ENCODE measurements around the gene VEZT.
"Not testable (repeated sequence)": the region's sequence is repeated elsewhere in the genome, so short reads cannot be mapped to it uniquely, and the experiment has no call there.

VEZT gene

GRCh38 chr12:95187865-95188415 lies 29.7 kb upstream of the VEZT start:
- no peak for DNase-seq (ENCODE audit: low read depth)
- TF ChIP-seq CTCF (IDR thresholded peaks at IDR 0.05; ENCODE audit: control insufficient read depth, extremely low read depth, insufficient read depth): no peak
- H3K4me3 ChIP-seq (ENCODE audit: low read depth, low read length): no peak overlapping the region

GRCh38 chr12:95191060-95191696 lies 26.4 kb upstream of the VEZT start:
- no peak for DNase-seq (ENCODE audit: low read depth)
- H3K4me3 ChIP-seq (ENCODE audit: low read depth, low read length): no peak overlapping the region
- TF ChIP-seq CTCF (IDR thresholded peaks at IDR 0.05; ENCODE audit: control insufficient read depth, extremely low read depth, insufficient read depth): no peak

- no peak for DNase-seq (ENCODE audit: low read depth)
- TF ChIP-seq CTCF (IDR thresholded peaks at IDR 0.05; ENCODE audit: control insufficient read depth, extremely low read depth, insufficient read depth): no peak
- H3K4me3 ChIP-seq (ENCODE audit: low read depth, low read length): no peak overlapping the region
Measured at GRCh38 chr12:95192271-95192670, 25.3 kb upstream of the VEZT start.

DNA sequence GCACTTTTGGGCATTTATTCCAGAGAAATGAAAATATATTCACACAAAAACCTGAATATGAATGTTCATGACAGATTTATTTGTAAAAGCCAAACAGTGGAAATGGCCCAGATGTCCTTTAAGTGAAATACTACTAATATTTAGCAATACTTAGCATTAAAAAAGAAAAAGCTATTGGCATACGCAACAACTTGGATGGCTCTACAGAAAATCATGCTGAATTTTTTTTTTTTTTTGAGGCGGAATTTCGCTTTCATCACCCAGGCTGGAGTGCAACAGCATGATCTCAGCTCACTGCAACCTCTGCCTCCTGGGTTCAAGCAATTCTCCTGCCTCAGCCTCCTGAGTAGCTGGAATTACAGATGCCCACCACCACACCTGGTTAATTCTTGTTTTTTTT lies 24.5 kb upstream of the VEZT start:
- DNase-seq (ENCODE audit: low read depth): no peak
- no peak overlapping the region for H3K4me3 ChIP-seq (ENCODE audit: low read depth, low read length)
- TF ChIP-seq CTCF (IDR thresholded peaks at IDR 0.05; ENCODE audit: control insufficient read depth, extremely low read depth, insufficient read depth): no peak

- no peak for TF ChIP-seq CTCF (IDR thresholded peaks at IDR 0.05; ENCODE audit: control insufficient read depth, extremely low read depth, insufficient read depth)
- no peak overlapping the region for H3K4me3 ChIP-seq (ENCODE audit: low read depth, low read length)
- DNase-seq (ENCODE audit: low read depth): no peak
Measured at GRCh38 chr12:95195122-95195521, 22.5 kb upstream of the VEZT start.

DNA sequence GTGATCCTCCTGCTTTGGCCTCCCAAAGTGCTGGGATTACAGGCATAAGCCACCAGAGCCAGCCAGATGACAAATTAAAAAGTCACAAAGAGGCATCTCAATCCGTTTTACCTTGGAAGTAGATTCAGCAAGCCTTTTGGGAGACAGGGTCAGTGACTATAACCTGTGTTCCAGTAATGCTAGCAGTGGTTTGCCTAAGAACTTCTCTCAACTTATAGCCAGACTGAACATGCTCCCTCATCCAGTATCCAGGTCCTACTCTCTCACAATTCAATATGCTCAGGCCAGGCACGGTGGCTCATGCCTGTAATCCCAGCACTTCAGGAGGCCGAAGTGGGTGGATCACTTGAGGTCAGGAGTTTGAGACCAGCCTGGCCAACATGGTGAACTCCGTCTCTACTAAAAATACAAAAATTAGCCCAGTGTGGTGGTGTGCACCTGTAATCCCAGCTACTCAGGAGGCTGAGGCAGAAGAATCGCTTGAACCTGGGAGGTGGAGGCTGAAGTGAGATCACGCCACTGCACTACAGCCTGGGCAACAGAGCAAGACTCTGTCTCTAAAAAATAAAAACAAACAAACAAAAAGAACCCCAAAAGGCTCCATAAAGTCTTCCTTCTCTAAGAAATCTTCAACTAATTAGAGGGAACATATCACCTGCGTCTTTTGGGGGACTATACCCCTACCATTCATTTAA lies 20.6 kb upstream of the VEZT start:
- not testable (repeated sequence) for DNase-seq (ENCODE audit: low read depth)

DNA sequence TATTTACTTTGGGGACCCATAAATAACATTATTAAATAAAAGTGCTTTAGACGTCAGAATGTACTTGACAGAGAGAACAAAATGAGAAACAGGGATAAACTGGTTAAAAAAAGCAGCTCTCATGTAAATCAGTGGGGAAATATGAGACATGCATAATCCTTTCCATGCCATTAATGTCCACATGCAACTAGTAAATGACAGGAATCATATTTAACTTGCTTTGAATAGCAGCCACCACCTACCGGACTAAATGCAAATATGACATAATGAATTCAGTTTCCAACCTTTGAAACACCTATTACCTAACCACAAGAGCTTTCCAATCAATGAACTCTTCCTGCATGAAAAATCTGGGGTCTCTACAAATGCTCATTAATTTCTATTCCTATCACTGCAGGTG lies 20.0 kb upstream of the VEZT start:
- no peak for TF ChIP-seq CTCF (IDR thresholded peaks at IDR 0.05; ENCODE audit: control insufficient read depth, extremely low read depth, insufficient read depth)
- DNase-seq (ENCODE audit: low read depth): no peak
- no peak overlapping the region for H3K4me3 ChIP-seq (ENCODE audit: low read depth, low read length)

More for the DNA sequence above, 20.6 kb upstream of the VEZT start:
- H3K4me3 ChIP-seq (ENCODE audit: low read depth, low read length): not testable (repeated sequence)

All from LNCaP clone FGC (cell line).